Measurements from ENCODE around the gene MAPK7.

MAPK7 gene

GRCh38 chr17:19415806-19416775 is 37.8 kb downstream of the MAPK7 start:
- Histone ChIP-seq H3K27me3 (replicated peaks; ENCODE audit: control insufficient read depth, insufficient read depth, low read length, poor library complexity, severe bottlenecking) (no peaks in the 10 kb centered on the region), H3K27ac (ENCODE audit: insufficient read depth, low read length, poor library complexity, severe bottlenecking) (no peak overlapping the region)

GRCh38 chr17:19417611-19418010 is 39.3 kb downstream of the MAPK7 start:
- H3K27me3 ChIP-seq (replicated peaks; ENCODE audit: control insufficient read depth, insufficient read depth, low read length, poor library complexity, severe bottlenecking): no peaks in the 10 kb centered on the region
- DNase-seq: no peak
- no peak overlapping the region for H3K27ac ChIP-seq (ENCODE audit: insufficient read depth, low read length, poor library complexity, severe bottlenecking)
- no peaks in the 10 kb centered on the region for H3K9me3 ChIP-seq (ENCODE audit: control insufficient read depth, low read length)
- H3K4me1 ChIP-seq (ENCODE audit: control insufficient read depth, insufficient read depth, low read length, poor library complexity, severe bottlenecking): no peaks in the 10 kb centered on the region
- H3K36me3 ChIP-seq (ENCODE audit: control insufficient read depth, insufficient read depth, low read length): no peaks in the 10 kb centered on the region
- no peak overlapping the region for H3K4me3 ChIP-seq (ENCODE audit: insufficient read depth, low read depth, low read length, poor library complexity, severe bottlenecking)

More at GRCh38 chr17:19415806-19416775, 37.8 kb downstream of the MAPK7 start:
- no peak overlapping the region for H3K4me3 ChIP-seq (ENCODE audit: insufficient read depth, low read depth, low read length, poor library complexity, severe bottlenecking)
- no peaks in the 10 kb centered on the region for H3K36me3 ChIP-seq (ENCODE audit: control insufficient read depth, insufficient read depth, low read length)
- H3K9me3 ChIP-seq (ENCODE audit: control insufficient read depth, low read length): no peaks in the 10 kb centered on the region
- no peaks in the 10 kb centered on the region for H3K4me1 ChIP-seq (ENCODE audit: control insufficient read depth, insufficient read depth, low read length, poor library complexity, severe bottlenecking)
- DNase-seq: no peak

GRCh38 chr17:19418251-19418992 is 40.1 kb downstream of the MAPK7 start:
- Histone ChIP-seq H3K4me3 (ENCODE audit: insufficient read depth, low read depth, low read length, poor library complexity, severe bottlenecking) (no peak overlapping the region), H3K9me3 (ENCODE audit: control insufficient read depth, low read length) (no peaks in the 10 kb centered on the region), H3K27ac (ENCODE audit: insufficient read depth, low read length, poor library complexity, severe bottlenecking) (no peak overlapping the region), H3K4me1 (ENCODE audit: control insufficient read depth, insufficient read depth, low read length, poor library complexity, severe bottlenecking) (no peaks in the 10 kb centered on the region), H3K27me3 (replicated peaks; ENCODE audit: control insufficient read depth, insufficient read depth, low read length, poor library complexity, severe bottlenecking) (no peaks in the 10 kb centered on the region), H3K36me3 (ENCODE audit: control insufficient read depth, insufficient read depth, low read length) (no peaks in the 10 kb centered on the region)
- no peak for DNase-seq

DNA sequence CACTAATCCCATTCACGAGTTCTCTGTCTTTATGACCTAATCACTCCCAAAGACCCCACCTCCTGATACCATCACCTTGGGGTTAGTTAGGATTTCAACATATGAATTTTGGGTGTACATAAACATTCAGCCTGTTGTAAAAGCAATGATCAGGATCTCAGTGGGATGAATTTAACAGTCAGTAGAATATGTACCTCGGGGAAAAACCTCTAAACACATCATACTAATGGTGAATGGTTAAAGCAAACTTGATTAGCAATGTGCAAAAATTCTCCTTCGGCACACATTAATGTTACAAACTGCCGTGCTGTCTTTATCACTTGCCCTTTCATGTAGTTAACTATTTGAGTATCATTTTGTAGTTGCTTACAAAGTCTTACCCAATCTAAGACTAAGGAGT is 42.9 kb downstream of the MAPK7 start:
- Histone ChIP-seq H3K36me3 (ENCODE audit: control insufficient read depth, insufficient read depth, low read length) (no peaks in the 10 kb centered on the region), H3K27ac (ENCODE audit: insufficient read depth, low read length, poor library complexity, severe bottlenecking) (no peak overlapping the region), H3K27me3 (replicated peaks; ENCODE audit: control insufficient read depth, insufficient read depth, low read length, poor library complexity, severe bottlenecking) (no peaks in the 10 kb centered on the region), H3K4me3 (ENCODE audit: insufficient read depth, low read depth, low read length, poor library complexity, severe bottlenecking) (no peak overlapping the region), H3K4me1 (ENCODE audit: control insufficient read depth, insufficient read depth, low read length, poor library complexity, severe bottlenecking) (no peaks in the 10 kb centered on the region), H3K9me3 (ENCODE audit: control insufficient read depth, low read length) (no peaks in the 10 kb centered on the region)
- no peak for DNase-seq

DNA sequence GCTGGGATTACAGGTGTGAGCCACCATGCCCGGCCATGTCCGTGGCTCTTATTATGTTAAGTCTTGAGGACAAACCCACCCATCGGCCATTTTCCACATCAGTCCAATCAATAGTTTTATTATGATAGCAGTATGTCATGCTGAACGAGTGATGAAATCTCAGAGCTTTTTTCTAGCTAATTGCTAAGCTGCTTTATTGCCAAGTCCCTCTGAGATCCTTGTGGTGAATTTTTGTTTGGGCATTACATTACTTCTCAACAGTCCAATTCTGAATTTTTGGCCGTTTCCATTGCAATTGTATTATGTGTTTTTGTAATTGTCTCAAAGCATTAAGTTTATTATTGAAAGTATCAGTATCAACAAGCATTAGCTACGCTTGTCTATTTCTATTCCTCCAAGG is 43.6 kb downstream of the MAPK7 start:
- H3K4me1 ChIP-seq (ENCODE audit: control insufficient read depth, insufficient read depth, low read length, poor library complexity, severe bottlenecking): no peaks in the 10 kb centered on the region

GRCh38 chr17:19424934-19425868 is 46.9 kb downstream of the MAPK7 start:
- Histone ChIP-seq H3K27ac (ENCODE audit: insufficient read depth, low read length, poor library complexity, severe bottlenecking) (no peak overlapping the region), H3K9me3 (ENCODE audit: control insufficient read depth, low read length) (no peaks in the 10 kb centered on the region), H3K4me1 (ENCODE audit: control insufficient read depth, insufficient read depth, low read length, poor library complexity, severe bottlenecking) (no peaks in the 10 kb centered on the region), H3K36me3 (ENCODE audit: control insufficient read depth, insufficient read depth, low read length) (no peaks in the 10 kb centered on the region), H3K27me3 (replicated peaks; ENCODE audit: control insufficient read depth, insufficient read depth, low read length, poor library complexity, severe bottlenecking) (no peaks in the 10 kb centered on the region), H3K4me3 (ENCODE audit: insufficient read depth, low read depth, low read length, poor library complexity, severe bottlenecking) (no peak overlapping the region)
- DNase-seq: no peak

More for the DNA sequence above, 43.6 kb downstream of the MAPK7 start:
- H3K36me3 ChIP-seq (ENCODE audit: control insufficient read depth, insufficient read depth, low read length): no peaks in the 10 kb centered on the region
- no peak overlapping the region for H3K27ac ChIP-seq (ENCODE audit: insufficient read depth, low read length, poor library complexity, severe bottlenecking)
- H3K9me3 ChIP-seq (ENCODE audit: control insufficient read depth, low read length): no peaks in the 10 kb centered on the region
- no peaks in the 10 kb centered on the region for H3K27me3 ChIP-seq (replicated peaks; ENCODE audit: control insufficient read depth, insufficient read depth, low read length, poor library complexity, severe bottlenecking)
- H3K4me3 ChIP-seq (ENCODE audit: insufficient read depth, low read depth, low read length, poor library complexity, severe bottlenecking): no peak overlapping the region
- DNase-seq: no peak

DNA sequence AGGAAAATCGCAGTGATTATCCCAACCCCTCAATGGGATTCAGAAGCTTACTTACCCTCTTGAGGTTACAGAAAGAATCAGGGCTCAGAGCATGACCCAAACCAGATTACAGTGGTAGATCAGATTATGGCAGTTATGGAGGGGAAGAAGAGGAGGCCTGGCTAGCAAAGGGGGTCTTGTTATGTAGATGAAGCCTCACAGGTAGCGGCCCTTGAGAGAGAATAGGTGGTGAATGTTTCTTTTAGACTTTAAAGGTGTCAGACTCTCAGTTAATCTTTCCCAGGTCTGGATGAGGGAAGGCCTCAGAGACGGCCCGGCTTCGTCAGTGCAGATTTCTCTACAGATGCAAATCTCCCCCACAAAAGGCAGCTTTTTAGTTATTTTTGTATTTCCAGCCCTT is 48.3 kb downstream of the MAPK7 start:
- no peak overlapping the region for H3K27ac ChIP-seq (ENCODE audit: insufficient read depth, low read length, poor library complexity, severe bottlenecking)
- no peaks in the 10 kb centered on the region for H3K9me3 ChIP-seq (ENCODE audit: control insufficient read depth, low read length)
- no peak for DNase-seq
- no peaks in the 10 kb centered on the region for H3K36me3 ChIP-seq (ENCODE audit: control insufficient read depth, insufficient read depth, low read length)
- H3K4me1 ChIP-seq (ENCODE audit: control insufficient read depth, insufficient read depth, low read length, poor library complexity, severe bottlenecking): no peaks in the 10 kb centered on the region
- H3K27me3 ChIP-seq (replicated peaks; ENCODE audit: control insufficient read depth, insufficient read depth, low read length, poor library complexity, severe bottlenecking): no peaks in the 10 kb centered on the region
- no peak overlapping the region for H3K4me3 ChIP-seq (ENCODE audit: insufficient read depth, low read depth, low read length, poor library complexity, severe bottlenecking)

GRCh38 chr17:19431691-19432090 is 53.4 kb downstream of the MAPK7 start:
- Histone ChIP-seq H3K36me3 (ENCODE audit: control insufficient read depth, insufficient read depth, low read length) (no peaks in the 10 kb centered on the region), H3K27ac (ENCODE audit: insufficient read depth, low read length, poor library complexity, severe bottlenecking) (no peak overlapping the region), H3K4me3 (ENCODE audit: insufficient read depth, low read depth, low read length, poor library complexity, severe bottlenecking) (no peak overlapping the region), H3K9me3 (ENCODE audit: control insufficient read depth, low read length) (no peaks in the 10 kb centered on the region), H3K27me3 (replicated peaks; ENCODE audit: control insufficient read depth, insufficient read depth, low read length, poor library complexity, severe bottlenecking) (no peaks in the 10 kb centered on the region), H3K4me1 (ENCODE audit: control insufficient read depth, insufficient read depth, low read length, poor library complexity, severe bottlenecking) (no peaks in the 10 kb centered on the region)
- DNase-seq: no peak

Data from effector memory CD4-positive, alpha-beta T cell (primary cell).